ENCODE data around the gene MTF1. TPM values are rescaled to one million over a fixed set of nuclear protein-coding genes. Genes with fewer than 3 reads are reported as not detected.

The MTF1 gene
- 21.2 TPM for total RNA-seq (2021; ENCODE audit: unreplicated experiment)
- 6.9 and 7.1 TPM in 2 replicates for polyA plus RNA-seq (2012)
- Bru-seq, nascent RNA: percentile 81 among the genes with signal in this experiment
- BruChase-seq, experiment 1, labeled RNA remaining after a 6-hour chase: percentile 79 among the genes with signal in this experiment
- BruChase-seq, experiment 2, labeled RNA remaining after a 2-hour chase: percentile 88 among the genes with signal in this experiment
- long read RNA-seq, full-length matches to known transcripts: 5 of 12 reads
- long read RNA-seq, partial matches to known transcripts: 3 of 12 reads
- long read RNA-seq, other reads (novel, unspliced or antisense): 4 of 12 reads

DNA sequence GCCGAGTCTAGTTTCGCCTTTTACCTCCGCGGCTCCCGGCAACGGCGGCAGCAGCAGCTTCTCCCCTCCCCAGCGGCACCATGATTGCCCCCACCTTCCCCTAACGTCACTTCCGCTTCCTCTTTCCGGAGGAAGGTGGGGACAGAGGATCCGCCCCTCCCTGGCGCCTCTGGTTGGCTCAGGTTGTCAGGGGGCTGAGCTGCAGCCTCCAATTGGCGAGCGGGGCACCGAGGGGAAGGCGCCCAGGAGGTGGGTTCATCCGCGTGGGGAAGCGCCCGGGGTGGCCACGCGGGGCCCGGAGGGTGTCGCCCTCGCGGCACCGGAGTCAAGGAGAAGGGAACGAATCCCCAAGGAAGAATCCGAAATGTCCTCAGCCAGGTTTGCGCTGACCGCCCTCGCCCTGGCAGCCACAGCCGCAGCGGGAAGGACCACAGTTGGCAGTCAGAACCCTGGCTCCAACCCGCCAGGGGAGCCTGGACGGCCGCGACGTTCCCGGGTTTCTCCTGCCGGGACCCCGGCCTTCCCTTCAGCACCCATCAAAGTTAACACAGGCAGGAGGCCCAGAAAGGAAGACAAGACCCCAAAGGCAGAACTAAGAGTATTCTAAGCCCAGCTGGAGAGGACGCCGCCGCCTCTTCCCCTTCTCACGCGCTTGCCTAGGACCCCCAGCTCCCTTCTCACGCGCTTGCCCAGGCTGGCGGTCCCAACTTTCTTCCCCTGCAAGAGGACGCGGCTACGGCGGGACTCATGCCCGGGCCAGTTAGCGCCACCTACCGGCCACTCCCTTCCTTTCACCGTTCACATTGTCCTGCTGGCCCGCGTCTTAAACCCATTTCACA lies at the start of gene MTF1:
Gene MTF1, minus strand, starts transcription at position 86 of the 839 bp plus-strand sequence. CDS start 1,934 bp downstream, outside the sequence.
- no peaks in the 10 kb centered on the region for H3K27me3 ChIP-seq (ENCODE audit: insufficient read depth, low read length)
- H2AFZ ChIP-seq (ENCODE audit: low read depth, low read length, poor library complexity, severe bottlenecking): no peak within 1 kb of the TSS
- ChIA-PET CTCF (interaction anchor here (1.0 to 1.9 kb wide), 7 partner anchors 9 to 169 kb away, joined by 3 to 10 read pairs (median 7); partner anchors contain the start of genes C1orf122, CDCA8 and YRDC), RAD21 (ENCODE audit: low non-redundant PET in 1 of 2, low total read pairs in 2 of 2, uncharacterized antibody in 2 of 2, unreplicated experiment in 2 of 2) (interaction anchor here (0.6 to 1.6 kb wide), 3 partner anchors 51 to 366 kb away, joined by 3 to 4 read pairs (median 4); partner anchors contain the start of genes YRDC (in 2 of the 2) and C1orf122 (in 1 of the 2)), POLR2A (interaction anchor here (0.7 to 2.1 kb wide), 4 partner anchors 9 to 52 kb away, joined by 3 to 10 read pairs (median 3); partner anchors contain the start of genes C1orf122 and YRDC)
- intact Hi-C loops (cut with micrococcal nuclease): loop anchor here (1.0 to 2.0 kb wide), 3 partner anchors 48 to 169 kb away; partner anchors contain the start of gene YRDC
- peaks cover 41% of the 10 kb centered on the region for H3K79me2 ChIP-seq (ENCODE audit: insufficient read depth, low read length)
- peak within 1 kb of the TSS; percentile 85 for H3K27ac ChIP-seq (ENCODE audit: low read depth, low read length)
- H3K9me2 ChIP-seq (ENCODE audit: insufficient read depth): no peaks in the 10 kb centered on the region
- H3K9ac ChIP-seq (ENCODE audit: low read length): peak within 1 kb of the TSS; percentile 88
- H3K4me1 ChIP-seq (ENCODE audit: control insufficient read depth in 1 of 2, insufficient read depth in 2 of 2, low read length in 2 of 2): peaks cover 11 to 16% of the 10 kb centered on the region in 2 experiments
- peaks cover 9 to 12% of the 10 kb centered on the region in 2 experiments; a peak in 3 of 4 replicates for H3K36me3 ChIP-seq (ENCODE audit: control insufficient read depth in 1 of 2, insufficient read depth in 2 of 2, low read length in 2 of 2)
- peak within 1 kb of the TSS; percentile 82 for H3K4me2 ChIP-seq (ENCODE audit: low read length)
- H3K9me3 ChIP-seq (ENCODE audit: control insufficient read depth in 1 of 2, insufficient read depth in 1 of 2, low read depth in 1 of 2, low read length in 2 of 2): no peaks in the 10 kb centered on the region
- ATAC-seq (peak; percentile 97), DNase-seq (ENCODE audit: low read depth, low spot score) (peak; percentile 93)
- peak within 1 kb of the TSS; percentile 94 to 99 for H3K4me3 ChIP-seq (replicated peaks in 1 of 2; ENCODE audit: low read depth in 1 of 2, low read length in 2 of 2)
- H4K20me1 ChIP-seq (ENCODE audit: insufficient read depth): no peaks in the 10 kb centered on the region
- TSS peak; percentile 92 for BruUV-seq (replicated peaks)
- peak; percentile 72 to 93 (median 85) for TF ChIP-seq CTCF (IDR thresholded peaks at IDR 0.05 in 2 of 3, conservative IDR thresholded peaks at IDR 0.05 in 1 of 3; ENCODE audit: borderline replicate concordance in 1 of 3, insufficient read depth in 1 of 3, low read depth in 2 of 3, low read length in 2 of 3)
- TF ChIP-seq EZH2 (IDR thresholded peaks at IDR 0.05): no peak
- TF ChIP-seq, protein P1, sequence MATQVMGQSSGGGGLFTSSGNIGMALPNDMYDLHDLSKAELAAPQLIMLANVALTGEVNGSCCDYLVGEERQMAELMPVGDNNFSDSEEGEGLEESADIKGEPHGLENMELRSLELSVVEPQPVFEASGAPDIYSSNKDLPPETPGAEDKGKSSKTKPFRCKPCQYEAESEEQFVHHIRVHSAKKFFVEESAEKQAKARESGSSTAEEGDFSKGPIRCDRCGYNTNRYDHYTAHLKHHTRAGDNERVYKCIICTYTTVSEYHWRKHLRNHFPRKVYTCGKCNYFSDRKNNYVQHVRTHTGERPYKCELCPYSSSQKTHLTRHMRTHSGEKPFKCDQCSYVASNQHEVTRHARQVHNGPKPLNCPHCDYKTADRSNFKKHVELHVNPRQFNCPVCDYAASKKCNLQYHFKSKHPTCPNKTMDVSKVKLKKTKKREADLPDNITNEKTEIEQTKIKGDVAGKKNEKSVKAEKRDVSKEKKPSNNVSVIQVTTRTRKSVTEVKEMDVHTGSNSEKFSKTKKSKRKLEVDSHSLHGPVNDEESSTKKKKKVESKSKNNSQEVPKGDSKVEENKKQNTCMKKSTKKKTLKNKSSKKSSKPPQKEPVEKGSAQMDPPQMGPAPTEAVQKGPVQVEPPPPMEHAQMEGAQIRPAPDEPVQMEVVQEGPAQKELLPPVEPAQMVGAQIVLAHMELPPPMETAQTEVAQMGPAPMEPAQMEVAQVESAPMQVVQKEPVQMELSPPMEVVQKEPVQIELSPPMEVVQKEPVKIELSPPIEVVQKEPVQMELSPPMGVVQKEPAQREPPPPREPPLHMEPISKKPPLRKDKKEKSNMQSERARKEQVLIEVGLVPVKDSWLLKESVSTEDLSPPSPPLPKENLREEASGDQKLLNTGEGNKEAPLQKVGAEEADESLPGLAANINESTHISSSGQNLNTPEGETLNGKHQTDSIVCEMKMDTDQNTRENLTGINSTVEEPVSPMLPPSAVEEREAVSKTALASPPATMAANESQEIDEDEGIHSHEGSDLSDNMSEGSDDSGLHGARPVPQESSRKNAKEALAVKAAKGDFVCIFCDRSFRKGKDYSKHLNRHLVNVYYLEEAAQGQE (IDR thresholded peaks at IDR 0.05; ENCODE audit: low read depth): no peak
- TF ChIP-seq EZH2phosphoT487 (IDR thresholded peaks at IDR 0.05; ENCODE audit: borderline replicate concordance): no peak
- peak; percentile 71 for TF ChIP-seq ZFX (IDR thresholded peaks at IDR 0.05)
- TF ChIP-seq CEBPB (IDR thresholded peaks at IDR 0.05; ENCODE audit: low read depth): no peak
- TF ChIP-seq CBX3 (IDR thresholded peaks at IDR 0.05; ENCODE audit: low read depth): no peak
- no peak; the same call in 1 of the 2 replicates for TF ChIP-seq SRF (IDR thresholded peaks at IDR 0.05; ENCODE audit: low read depth)
- no peak for TF ChIP-seq EGR1 (IDR thresholded peaks at IDR 0.05; ENCODE audit: low read depth)
- no peak for TF ChIP-seq ATF3 (IDR thresholded peaks at IDR 0.05)
- no peak for TF ChIP-seq FOSL1 (IDR thresholded peaks at IDR 0.05; ENCODE audit: low read depth)
- peak; percentile 70 for TF ChIP-seq RAD21 (IDR thresholded peaks at IDR 0.05; ENCODE audit: low read depth)
- peak; percentile 90 for TF ChIP-seq YY1 (IDR thresholded peaks at IDR 0.05; ENCODE audit: extremely low read depth, insufficient replicate concordance, low read depth, low read length)
- no peak; the same call in 1 of the 2 replicates for TF ChIP-seq ELF1 (IDR thresholded peaks at IDR 0.05; ENCODE audit: borderline replicate concordance, low read depth)
- no peak for TF ChIP-seq ZBTB33 (IDR thresholded peaks at IDR 0.05; ENCODE audit: extremely low read depth, insufficient replicate concordance, low read length)
